SKM-1 treated with dmso at 0.1 percent for 144 hours (cell line): ENCODE results near the gene PSMB11.

Experiments
- DNase-seq: peaks from one replicate; lab custom pipeline; 2025; ENCODE audit not compliant: unreplicated experiment; lab: John Stamatoyannopoulos, UW

Gene PSMB11

GRCh38 chr14:23077962-23078361 lies 36.0 kb downstream of the PSMB11 start:
- DNase-seq = no peak

GRCh38 chr14:23078692-23079116 lies 36.7 kb downstream of the PSMB11 start:
- DNase-seq = no peak

DNA sequence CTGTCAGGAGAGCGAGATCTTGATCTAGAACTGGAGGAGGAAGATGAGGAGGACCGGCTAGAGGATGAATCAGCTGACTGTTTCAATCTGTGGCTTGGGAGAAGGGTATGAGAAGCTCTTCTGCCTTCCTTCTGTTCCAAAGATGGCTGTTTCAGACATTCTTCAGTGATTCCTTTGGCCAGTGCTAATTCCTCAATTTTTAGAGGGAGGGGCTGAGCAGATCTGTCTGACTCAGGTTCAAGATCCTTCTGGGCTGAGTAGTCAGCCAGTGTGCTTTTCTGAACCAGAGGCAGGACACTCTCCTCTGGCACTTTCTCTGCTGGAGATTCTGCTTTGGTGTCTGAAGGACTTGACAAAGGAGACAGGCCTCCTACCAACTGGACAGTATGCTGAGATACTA lies 37.7 kb downstream of the PSMB11 start:
- no peak for DNase-seq

- DNase-seq = no peak
These were observed 38.5 kb downstream of the PSMB11 start for GRCh38 chr14:23080474-23080873.

DNA sequence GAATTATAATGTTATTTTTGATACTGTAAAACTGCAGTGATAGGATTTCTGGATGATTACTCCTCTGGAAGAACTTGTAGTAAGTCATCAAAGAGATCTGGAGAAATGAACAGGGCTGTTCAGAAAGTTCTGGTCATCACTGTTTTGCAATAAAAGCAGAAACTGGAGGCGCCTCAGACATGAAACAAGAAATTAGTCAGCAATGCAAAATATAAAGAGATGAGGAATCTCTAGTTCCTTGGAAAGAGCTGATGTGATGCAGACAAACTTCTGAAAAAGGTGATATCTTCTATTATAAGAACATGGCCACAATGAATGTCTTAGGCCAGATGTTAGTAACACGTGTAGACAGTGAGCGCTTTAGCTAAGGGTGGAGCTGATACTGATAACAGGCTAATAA lies 43.4 kb downstream of the PSMB11 start:
- DNase-seq = no peak

GRCh38 chr14:23086565-23086964 lies 44.6 kb downstream of the PSMB11 start:
- DNase-seq = no peak

DNA sequence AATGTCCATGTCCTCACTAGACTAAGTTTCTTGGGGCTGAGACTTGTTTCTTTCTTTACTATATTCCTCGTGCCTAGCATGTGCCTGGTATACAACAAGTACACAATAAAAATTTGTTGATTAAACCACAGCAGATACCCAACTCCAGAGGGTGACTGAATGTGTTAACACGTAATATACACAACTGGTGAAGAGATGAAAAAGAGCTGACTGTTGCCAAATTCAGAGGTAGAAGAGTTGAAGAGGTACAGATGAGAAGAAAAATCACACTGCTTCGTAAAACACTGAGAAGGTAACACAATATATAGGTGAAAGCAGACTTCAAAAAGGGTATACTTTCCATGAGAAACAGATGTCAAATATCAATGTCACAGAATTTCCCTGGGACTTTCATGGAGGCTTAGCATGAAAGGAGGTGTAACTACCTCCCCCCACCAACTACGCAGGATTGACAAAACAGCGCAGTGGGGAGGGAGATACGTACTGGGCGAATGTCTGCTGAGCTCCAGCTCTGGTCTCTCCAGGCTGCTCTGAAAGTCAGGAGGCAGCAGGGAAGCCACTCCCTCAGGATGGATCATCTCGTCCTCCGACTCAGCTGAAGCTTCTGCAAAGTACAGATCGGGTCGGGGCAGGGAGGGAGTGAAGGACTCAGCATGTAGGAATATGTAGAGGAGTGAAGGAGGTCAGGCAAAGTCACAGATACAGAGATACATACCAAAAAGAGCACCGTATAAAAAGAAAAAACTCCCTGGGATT lies 47.7 kb downstream of the PSMB11 start:
- DNase-seq = no peak

DNA sequence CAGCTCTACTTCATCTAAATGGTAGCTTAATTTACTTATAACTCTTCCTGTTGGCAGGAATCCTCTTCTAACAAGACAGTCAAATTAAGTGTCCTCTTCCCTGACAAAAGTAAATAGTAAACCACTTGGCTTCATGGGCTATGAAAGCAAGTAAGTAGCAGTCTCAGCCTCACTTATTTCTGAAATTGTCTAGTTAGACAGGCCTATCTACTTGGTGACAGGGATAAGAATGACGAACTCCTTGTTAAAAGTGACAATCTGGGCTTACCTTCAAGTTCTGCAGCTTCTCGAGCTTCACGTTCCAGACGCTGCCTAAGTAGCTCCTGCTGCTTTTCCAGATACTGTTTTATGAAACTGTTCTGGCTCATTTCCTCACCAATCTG lies 48.2 kb downstream of the PSMB11 start:
- no peak for DNase-seq

DNA sequence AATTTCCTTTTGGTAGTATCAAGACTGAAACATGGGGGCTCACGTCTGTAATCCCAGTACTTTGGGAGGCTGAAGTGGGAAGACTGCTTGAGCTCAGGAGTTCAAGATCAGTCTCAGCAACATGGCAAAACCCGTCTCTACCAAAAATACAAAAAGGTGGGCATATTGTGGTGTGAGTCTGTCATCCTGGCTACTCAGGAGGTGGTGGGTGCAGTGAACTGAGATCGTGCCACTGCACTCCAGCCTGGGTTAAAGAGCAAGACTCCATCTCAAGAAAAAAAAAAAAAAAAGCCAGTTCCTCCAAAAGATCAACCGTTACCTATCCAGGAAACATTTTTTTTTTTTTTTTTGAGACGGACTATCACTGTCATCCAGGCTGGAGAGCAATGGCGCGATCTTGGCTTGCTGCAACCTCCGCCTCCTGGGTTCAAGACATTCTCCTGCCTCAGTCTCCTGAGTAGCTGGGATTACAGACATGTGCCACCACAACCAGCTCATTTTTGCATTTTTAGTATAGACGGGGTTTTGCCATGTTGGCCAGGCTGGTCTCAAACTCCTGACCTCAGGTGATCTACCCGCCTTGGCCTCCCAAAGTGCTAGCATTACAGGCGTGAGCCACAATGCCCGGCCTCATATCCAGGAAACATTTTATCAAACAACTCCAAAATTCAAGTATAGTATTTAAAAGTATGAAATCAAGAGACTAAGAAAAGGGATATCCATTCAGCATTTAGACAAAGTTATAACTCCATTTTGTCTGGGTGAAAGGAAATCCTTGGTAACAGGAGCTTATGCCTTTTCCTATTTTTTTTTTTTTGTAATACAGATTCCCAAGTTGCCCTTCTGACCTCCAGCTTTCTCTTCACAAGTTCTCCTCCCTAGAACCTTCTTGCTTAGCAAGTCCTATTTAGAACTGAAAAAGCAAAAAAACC lies 49.5 kb downstream of the PSMB11 start:
- no peak for DNase-seq

DNA sequence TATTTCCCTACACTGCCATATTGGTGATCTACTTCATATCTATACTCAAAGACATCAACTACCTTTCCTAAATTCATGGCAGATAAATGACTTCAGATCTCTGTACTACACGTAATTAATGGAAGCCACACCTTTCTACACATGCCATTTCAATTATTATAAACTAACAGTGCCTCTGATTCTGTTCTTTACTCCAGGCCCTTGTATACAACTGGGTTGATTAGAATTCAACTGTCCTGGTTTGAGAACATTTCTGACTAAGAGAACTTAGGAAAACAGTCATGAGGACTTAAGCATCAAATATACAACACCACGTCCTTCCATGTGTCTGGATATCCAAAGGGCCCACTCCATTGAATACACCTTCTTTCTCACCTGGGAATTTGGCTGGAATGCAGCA lies 51.1 kb downstream of the PSMB11 start:
- no peak for DNase-seq

DNA sequence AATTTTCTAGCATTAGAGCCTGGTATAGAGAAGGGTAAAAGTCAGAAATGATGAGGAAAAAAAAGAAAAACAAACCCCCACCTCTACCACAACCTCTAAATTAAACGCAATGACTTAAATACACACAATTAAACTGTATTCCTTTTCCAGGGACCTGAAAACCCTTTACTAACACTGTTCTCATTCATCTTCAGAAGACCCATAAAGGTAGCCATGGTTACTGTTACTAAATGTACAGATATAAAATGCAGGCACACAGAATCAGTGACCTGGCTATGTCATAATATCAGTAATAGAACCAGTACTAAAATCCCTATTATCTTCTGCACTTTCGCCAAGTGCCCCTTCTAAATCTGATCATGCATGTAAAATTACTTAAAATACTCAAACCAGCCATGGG lies 51.5 kb downstream of the PSMB11 start:
- no peak for DNase-seq
